ENCODE measurements around the gene GJD2.

GJD2 gene

GRCh38 chr15:34754674-34755418 is at the start of gene GJD2:
GJD2 (minus strand) TSS chr15:34754998; CDS start chr15:34754488, 510 bp downstream.
- DNase-seq = no peak

GRCh38 chr15:34804113-34804512 is 49.3 kb upstream of the GJD2 start:
- DNase-seq = no peak

- DNase-seq = no peak
Observed at GRCh38 chr15:34802803-34803750, 48.3 kb upstream of the GJD2 start.

- DNase-seq = no peak
Observed at GRCh38 chr15:34802371-34802770, 47.6 kb upstream of the GJD2 start.

- DNase-seq = no peak
Observed at GRCh38 chr15:34799149-34800101, 44.6 kb upstream of the GJD2 start.

- no peak for DNase-seq
Observed at GRCh38 chr15:34796847-34797435, 42.1 kb upstream of the GJD2 start.

- no peak for DNase-seq
Observed at GRCh38 chr15:34795267-34796081, 40.7 kb upstream of the GJD2 start, which contains the start of gene ACTC1. ACTC1 (minus strand) TSS chr15:34795549; CDS start chr15:34794808, 741 bp downstream.

GRCh38 chr15:34794590-34795206 is 39.9 kb upstream of the GJD2 start:
- DNase-seq = no peak

GRCh38 chr15:34793901-34794300 is 39.1 kb upstream of the GJD2 start:
- DNase-seq = no peak

- no peak for DNase-seq
Observed at GRCh38 chr15:34793071-34793470, 38.3 kb upstream of the GJD2 start.

GRCh38 chr15:34791701-34792100 is 36.9 kb upstream of the GJD2 start:
- DNase-seq = no peak

GRCh38 chr15:34790121-34790520 is 35.3 kb upstream of the GJD2 start:
- DNase-seq = no peak

- DNase-seq = no peak
Observed at GRCh38 chr15:34789326-34789725, 34.5 kb upstream of the GJD2 start.

GRCh38 chr15:34786206-34786605 is 31.4 kb upstream of the GJD2 start:
- no peak for DNase-seq

GRCh38 chr15:34783991-34784390 is 29.2 kb upstream of the GJD2 start:
- DNase-seq = no peak

GRCh38 chr15:34783431-34783830 is 28.6 kb upstream of the GJD2 start:
- no peak for DNase-seq

- no peak for DNase-seq
Observed at GRCh38 chr15:34782901-34783300, 28.1 kb upstream of the GJD2 start.

- DNase-seq = no peak
Observed at GRCh38 chr15:34780725-34781124, 25.9 kb upstream of the GJD2 start.

GRCh38 chr15:34776606-34777105 is 21.9 kb upstream of the GJD2 start:
- DNase-seq = no peak

- DNase-seq = no peak
Observed at GRCh38 chr15:34773917-34774316, 19.1 kb upstream of the GJD2 start.

GRCh38 chr15:34773013-34773412 is 18.2 kb upstream of the GJD2 start:
- DNase-seq = no peak

Data from activated T-cell treated with anti-CD3 and anti-CD28 coated beads, Interleukin-2, amount 50 U/mL, for 1 hour (primary cell).